Gastrocnemius medialis (tissue), 4 donors: ENCODE data around the gene TRPV3.

Experiments used
- POLR2A ChIP-seq, 2 donors: fragments of 450-650 bp; IDR thresholded peaks; one replicate each; pipeline ENCODE4 v1.6.1; 2017; ENCODE audit warnings: antibody characterized with exemption in 2 of 2, mild to moderate bottlenecking in 2 of 2, moderate library complexity in 2 of 2
- TF ChIP-seq, protein P1 (sequence below), 5 experiments: fragments of 450-650 bp in 3 of 5; fragments of 200-600 bp in 2 of 5; sonication (generic) in 2 of 5; IDR thresholded peaks in 4 of 5; conservative IDR thresholded peaks in 1 of 5; 1 replicate in 4 of 5; 2 replicates in 1 of 5; pipeline ENCODE4 v1.5.1; 2016 to 2019; ENCODE audit warnings: antibody characterized with exemption in 5 of 5, mild to moderate bottlenecking in 3 of 5, moderate library complexity in 3 of 5

DNA sequence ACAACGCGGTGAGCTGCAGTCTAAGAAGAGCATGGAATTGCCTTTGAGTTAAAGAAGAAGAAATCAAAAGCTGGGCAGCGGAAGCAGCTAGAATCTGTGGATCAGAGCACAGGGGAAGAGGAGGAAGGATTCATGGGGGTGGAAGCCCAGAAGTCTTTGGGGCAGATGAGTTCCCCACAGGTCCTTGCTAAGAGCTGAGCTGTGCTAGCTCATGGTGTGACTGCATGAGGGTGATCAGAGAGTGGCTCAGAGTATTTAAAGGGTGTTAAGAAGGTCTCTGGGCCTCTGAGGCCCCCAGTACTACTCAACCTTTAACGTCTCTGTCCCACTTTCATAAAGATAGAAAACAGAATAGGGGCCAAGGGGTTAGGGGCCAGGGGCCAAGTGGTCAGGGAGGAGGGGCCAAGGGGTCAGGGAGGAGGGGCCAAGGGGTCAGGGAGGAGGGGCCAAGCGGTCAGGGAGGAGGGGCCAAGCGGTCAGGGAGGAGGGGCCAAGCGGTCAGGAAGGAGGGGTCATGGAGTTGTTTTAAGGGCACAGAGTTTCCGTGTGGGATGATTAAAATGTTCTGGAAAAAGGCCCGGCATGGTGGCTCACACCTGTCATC lies 12.0 kb upstream of the TRPV3 start:
- TF ChIP-seq, protein P1, sequence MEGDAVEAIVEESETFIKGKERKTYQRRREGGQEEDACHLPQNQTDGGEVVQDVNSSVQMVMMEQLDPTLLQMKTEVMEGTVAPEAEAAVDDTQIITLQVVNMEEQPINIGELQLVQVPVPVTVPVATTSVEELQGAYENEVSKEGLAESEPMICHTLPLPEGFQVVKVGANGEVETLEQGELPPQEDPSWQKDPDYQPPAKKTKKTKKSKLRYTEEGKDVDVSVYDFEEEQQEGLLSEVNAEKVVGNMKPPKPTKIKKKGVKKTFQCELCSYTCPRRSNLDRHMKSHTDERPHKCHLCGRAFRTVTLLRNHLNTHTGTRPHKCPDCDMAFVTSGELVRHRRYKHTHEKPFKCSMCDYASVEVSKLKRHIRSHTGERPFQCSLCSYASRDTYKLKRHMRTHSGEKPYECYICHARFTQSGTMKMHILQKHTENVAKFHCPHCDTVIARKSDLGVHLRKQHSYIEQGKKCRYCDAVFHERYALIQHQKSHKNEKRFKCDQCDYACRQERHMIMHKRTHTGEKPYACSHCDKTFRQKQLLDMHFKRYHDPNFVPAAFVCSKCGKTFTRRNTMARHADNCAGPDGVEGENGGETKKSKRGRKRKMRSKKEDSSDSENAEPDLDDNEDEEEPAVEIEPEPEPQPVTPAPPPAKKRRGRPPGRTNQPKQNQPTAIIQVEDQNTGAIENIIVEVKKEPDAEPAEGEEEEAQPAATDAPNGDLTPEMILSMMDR (IDR thresholded peaks at IDR 0.05 in 4 of 5, conservative IDR thresholded peaks at IDR 0.05 in 1 of 5): no peak
- no peak for TF ChIP-seq POLR2A (IDR thresholded peaks at IDR 0.05)
